WI38 (cell line): ENCODE data around the gene IGSF9.

ENCODE experiments used
- H3K4me3 ChIP-seq: 2 replicates; pipeline ENCODE4 v1.5.1; 2011; ENCODE audit warnings: low read depth, mild to moderate bottlenecking, control low read depth, low read length
- CTCF ChIP-seq: IDR thresholded peaks from 2 replicates; pipeline ENCODE4 v1.5.1; 2012; ENCODE audit warnings: low read depth, mild to moderate bottlenecking, control low read depth, low read length

Gene IGSF9

GRCh38 chr1:159918352-159919200 lies 26.8 kb downstream of the IGSF9 start:
- H3K4me3 ChIP-seq: no peak overlapping the region
- no peak for TF ChIP-seq CTCF

- TF ChIP-seq CTCF: no peak
- no peak overlapping the region for H3K4me3 ChIP-seq
Observed at GRCh38 chr1:159917533-159918351, 27.7 kb downstream of the IGSF9 start.

GRCh38 chr1:159916242-159917051 lies 29.0 kb downstream of the IGSF9 start:
- TF ChIP-seq CTCF: no peak
- H3K4me3 ChIP-seq: no peak overlapping the region

- H3K4me3 ChIP-seq: no peak overlapping the region
- TF ChIP-seq CTCF: no peak
Observed at GRCh38 chr1:159915571-159916241, 29.7 kb downstream of the IGSF9 start.

- H3K4me3 ChIP-seq: no peak overlapping the region
- TF ChIP-seq CTCF: no peak
Observed at GRCh38 chr1:159914252-159915018, 31.0 kb downstream of the IGSF9 start.
